GM10847 (cell line): Measurements from ENCODE around the gene LNP1.
A peak's percentile ranks its signal among the peaks of the same experiment; 100 is the strongest.

Source experiments
- POLR2A ChIP-seq: IDR thresholded peaks from 2 replicates; pipeline ENCODE4 v1.6.1; 2011; ENCODE audit not compliant: insufficient read length; ENCODE audit errors: extremely low read depth

The LNP1 gene

DNA sequence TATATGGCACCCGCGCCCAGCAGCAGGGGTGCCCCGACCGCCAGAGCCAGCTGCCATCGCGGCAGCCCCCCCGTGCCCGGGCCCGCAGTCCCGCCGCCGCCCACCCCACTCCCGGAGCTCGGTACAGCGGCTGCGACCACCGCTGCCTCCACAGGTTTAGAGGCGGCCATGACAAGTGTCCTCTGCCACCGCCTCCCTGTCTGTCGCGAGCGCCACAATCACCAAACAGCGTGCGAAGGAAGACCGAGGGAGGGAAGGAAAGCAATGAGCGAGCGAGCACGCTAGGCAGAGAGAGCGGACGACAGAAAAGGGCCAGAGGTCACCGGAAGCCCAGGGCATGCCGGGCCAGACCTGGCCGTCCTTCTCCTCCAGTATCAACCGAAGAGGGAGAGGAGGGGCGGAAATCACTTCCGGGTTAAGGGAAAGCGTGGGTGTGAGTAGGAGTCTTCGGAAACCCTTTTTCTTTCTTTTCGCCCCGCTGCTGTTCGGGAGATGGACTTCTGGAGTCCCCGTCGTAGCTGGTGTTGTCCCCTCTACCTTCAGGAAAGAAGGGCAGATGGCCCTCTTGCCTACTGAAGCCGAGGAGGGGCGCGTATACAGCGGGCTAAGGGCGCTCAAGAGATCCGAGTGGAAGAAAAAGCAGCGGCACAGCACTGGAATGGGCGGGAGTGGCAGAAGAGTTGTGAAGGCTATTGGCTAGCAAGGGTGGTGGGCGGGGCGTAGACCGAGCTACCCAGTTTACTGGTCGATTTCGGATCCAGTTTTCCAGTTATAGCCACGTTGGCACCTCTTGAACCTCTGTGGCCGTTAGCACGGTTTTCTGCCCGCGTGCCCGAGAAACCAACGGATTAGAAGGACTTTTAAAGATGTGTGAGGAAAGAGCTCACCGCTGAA is at the start of gene LNP1, which contains the start of gene TOMM70:
LNP1 (plus strand) TSS at position 760 of the 894 bp plus-strand sequence. CDS start 28,191 bp downstream, outside the sequence.
TOMM70 (minus strand) TSS at position 310 of the 894 bp plus-strand sequence; CDS start at position 170, 140 bp downstream.
- peak; percentile 73 for TF ChIP-seq POLR2A

- no peak for TF ChIP-seq POLR2A
Observed at GRCh38 chr3:100352296-100353231, 48.8 kb upstream of the LNP1 start.

DNA sequence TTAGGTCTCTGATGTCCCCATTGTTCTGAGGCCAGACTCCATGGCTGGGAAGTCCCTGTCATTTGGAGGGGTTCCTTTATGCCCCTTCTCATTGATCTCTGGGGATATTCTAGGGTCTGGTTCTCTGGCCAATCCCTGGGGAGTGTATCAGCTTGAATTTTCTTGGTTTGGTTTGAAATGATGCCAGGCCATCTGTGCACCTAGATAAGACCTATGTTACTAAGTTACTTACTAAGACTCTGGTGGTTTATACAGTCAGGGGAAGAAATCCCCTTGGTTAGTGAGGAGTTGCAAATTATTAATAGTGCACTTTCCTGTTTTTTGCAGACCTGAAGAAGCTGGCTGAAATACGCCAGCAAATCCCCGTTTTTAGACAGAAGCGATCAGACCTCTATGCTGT is 46.5 kb upstream of the LNP1 start:
- TF ChIP-seq POLR2A = no peak

DNA sequence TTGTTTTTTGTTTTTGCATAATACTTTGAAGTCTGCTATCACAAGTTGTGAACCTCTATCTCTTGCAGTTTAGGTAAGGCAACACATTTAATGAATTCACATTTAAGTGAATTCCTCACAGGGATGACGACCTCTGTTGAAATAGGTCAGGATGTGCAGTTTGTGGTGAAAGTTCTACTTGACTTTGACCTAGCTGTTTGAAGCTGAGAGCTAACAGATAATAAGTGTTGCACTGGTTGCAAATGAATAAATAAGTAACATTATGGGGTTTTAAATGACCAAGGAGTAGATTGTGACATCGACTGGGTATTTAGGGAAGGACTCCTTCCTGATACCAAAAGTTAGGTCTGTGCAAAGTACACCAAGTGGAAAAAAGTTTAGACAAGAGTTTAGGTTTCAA is 42.9 kb upstream of the LNP1 start:
- no peak for TF ChIP-seq POLR2A

- TF ChIP-seq POLR2A = no peak
Observed at GRCh38 chr3:100359035-100359434, 42.3 kb upstream of the LNP1 start.

DNA sequence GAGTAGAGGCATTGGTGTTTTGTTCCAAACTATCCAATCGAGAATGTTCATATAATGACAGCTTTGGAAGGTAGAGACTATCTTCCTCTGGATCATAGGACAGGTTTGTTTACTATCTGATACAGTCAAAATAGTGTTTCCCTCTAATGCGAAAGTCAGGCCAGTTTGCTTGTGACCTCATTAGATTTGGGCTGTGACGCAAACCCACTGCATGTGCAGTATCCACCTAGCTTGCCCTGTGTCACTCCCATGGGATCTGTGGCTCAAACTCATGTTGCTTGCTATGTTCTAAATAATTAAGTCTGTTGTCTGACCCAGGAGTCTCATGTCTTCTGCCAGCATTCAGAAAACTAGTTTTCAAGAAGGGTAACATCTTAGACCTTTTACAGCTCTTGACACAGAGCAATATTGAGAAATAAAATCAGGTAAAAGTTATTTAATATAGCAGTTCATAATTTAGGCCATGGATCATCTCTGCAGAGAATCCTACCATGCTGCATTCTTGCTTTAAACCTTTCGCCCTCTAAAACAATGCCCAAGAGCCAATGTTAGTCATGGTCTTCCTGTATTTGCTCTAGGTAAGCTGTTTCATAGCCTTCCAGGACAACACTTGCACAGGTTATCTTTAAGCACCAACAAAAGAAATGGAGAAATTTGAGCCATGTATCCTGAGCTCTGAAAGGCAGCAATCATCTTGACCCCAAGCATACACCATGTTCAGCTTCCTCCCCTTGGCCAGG is 40.4 kb upstream of the LNP1 start:
- TF ChIP-seq POLR2A = no peak

DNA sequence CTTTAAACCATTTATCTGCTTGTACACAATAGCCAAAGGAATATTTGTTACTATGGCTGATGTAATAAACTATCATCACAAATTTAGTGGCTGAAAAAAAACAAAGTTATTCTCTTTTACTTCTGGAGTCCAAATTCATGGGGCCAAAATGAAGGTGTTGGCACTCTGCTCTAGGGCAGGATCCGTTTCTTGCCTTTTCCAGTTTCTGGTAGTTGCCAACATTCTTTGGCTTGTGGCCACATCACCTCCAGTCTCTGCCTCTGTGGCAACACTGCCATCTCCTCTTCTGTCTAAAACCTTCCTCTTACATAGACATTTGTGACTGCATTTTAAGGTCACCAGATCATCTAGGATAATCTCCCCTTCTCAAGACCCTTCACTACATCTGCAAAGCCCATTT is 39.4 kb upstream of the LNP1 start:
- no peak for TF ChIP-seq POLR2A

GRCh38 chr3:100364421-100364820 is 36.9 kb upstream of the LNP1 start:
- no peak for TF ChIP-seq POLR2A

DNA sequence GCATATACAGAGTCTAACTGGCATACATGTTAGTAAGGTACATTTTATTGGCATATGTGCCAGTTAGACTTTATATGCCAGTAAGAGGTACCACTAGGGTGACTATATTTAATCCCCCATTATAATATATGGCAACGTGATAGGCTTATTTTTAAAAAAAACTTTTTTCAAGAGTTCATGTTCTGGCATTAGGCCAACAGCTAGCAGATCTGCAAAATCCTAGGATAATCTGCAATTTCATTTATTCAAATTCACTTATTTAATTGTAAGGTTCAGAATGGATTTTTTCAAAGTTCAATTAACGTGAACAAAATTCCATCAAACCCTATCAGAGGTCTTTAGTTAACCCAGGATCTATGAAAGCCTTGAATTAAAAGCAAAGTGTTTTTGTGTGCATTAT is 34.9 kb upstream of the LNP1 start:
- TF ChIP-seq POLR2A = no peak

GRCh38 chr3:100368441-100368840 is 32.9 kb upstream of the LNP1 start:
- TF ChIP-seq POLR2A = no peak

DNA sequence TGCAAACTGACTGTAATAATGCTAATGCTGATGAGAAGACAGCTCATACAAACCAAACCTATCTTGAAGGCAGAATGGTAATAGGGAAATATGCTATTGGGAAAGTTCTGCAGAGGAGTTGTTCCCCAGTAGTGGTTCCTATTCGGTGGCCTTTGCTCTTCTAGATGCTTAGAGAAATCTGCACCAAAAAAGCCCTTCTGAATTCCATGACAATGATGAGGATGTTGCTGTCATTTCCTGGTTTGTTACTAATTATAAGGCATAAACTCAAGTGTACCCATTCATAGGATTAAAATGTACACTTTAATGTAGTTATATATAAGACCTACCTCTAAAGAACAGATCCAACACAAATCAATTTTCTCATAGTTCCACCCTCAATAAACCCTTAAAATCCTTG is 30.6 kb upstream of the LNP1 start:
- TF ChIP-seq POLR2A = no peak

DNA sequence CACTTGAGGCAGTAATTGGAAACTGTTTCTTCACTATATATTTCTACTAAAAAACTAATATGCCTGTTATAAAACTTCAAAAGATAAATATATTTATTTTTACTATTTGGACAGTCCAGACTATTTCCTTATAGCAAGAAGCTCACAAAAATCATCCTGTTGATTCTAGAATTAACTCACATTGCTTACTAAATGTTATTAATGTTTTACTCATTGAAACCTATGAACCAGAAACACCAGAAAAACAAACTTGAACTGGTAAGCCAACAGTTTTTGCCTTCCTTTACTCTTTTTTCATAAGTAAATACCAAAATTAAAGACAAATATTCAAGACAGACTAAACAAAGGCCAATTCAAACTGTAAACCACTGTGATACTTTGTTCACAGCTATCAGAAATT is 26.8 kb upstream of the LNP1 start:
- TF ChIP-seq POLR2A = no peak

GRCh38 chr3:100376301-100376700 is 25.0 kb upstream of the LNP1 start:
- TF ChIP-seq POLR2A = no peak

DNA sequence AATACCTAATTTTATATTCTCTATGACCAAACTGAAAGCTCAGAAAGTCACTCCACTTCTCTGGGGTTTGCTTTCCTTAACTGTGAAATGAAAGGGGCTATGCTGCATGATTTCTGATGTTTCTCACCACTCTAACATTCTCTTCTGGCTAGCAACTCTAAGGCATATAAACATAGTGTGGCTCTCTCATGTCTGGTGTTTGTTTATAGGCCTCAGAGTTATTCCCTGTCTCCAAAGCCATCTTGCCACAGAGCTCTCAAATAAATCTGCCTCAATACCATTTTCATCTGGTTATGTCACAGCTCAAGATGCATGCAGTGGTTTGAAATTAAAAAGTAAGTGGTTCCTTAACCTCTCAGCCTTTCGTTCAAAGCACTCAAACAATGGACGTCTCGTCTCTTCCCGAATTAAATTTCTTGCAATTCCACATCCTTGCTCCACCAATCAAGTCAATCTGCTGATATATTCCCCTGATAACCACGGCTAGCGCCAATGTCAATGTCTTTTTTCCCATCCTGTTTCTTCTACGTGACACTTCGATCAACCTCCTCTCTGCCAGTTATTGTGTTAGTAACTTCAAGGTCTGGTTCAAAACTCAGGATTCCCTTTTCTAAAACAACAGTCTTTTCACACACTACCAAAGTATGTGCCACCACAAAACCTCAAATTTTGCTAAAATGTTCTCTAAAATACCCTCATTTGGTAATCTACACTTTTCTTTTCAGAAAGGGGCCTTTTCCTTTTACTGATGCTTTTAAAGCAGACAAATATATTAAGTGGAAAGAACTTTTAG is 16.4 kb upstream of the LNP1 start:
- no peak for TF ChIP-seq POLR2A
